ENCODE data around the gene CABCOCO1. TPM values are rescaled to one million over a fixed set of nuclear protein-coding genes. Genes with fewer than 3 reads are reported as not detected.
"Not testable (repeated sequence)": the region's sequence is repeated elsewhere in the genome, so short reads cannot be mapped to it uniquely, and the experiment has no call there.

The CABCOCO1 gene
- total RNA-seq, 1 donor = 6.2 TPM

DNA sequence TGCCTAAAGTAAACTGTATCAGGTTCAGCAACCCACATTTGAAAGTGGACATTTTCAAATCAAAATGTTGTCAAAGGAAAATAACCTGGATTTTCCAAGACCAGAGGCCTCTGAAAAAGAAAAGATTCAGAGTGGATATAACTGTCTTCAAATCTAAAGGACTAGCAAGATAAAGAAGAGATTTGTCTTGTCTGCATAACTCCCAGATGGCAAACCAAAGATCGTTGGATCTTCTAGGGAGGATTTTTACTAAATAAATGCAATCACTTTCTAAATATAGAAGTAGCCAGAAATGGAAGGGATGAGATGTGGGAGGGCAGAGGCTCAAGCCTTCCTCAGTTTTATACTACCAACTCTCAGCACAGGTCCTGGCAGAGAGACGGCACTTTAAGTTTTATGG is 39.0 kb downstream of the CABCOCO1 start:
- DNase-seq (ENCODE audit: low read depth) = no peak
- TF ChIP-seq, protein P1, sequence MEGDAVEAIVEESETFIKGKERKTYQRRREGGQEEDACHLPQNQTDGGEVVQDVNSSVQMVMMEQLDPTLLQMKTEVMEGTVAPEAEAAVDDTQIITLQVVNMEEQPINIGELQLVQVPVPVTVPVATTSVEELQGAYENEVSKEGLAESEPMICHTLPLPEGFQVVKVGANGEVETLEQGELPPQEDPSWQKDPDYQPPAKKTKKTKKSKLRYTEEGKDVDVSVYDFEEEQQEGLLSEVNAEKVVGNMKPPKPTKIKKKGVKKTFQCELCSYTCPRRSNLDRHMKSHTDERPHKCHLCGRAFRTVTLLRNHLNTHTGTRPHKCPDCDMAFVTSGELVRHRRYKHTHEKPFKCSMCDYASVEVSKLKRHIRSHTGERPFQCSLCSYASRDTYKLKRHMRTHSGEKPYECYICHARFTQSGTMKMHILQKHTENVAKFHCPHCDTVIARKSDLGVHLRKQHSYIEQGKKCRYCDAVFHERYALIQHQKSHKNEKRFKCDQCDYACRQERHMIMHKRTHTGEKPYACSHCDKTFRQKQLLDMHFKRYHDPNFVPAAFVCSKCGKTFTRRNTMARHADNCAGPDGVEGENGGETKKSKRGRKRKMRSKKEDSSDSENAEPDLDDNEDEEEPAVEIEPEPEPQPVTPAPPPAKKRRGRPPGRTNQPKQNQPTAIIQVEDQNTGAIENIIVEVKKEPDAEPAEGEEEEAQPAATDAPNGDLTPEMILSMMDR (IDR thresholded peaks at IDR 0.05; ENCODE audit: insufficient read depth, low read length) = no peak

GRCh38 chr10:61702584-61702983 is 39.9 kb downstream of the CABCOCO1 start:
- no peak overlapping the region for H3K4me3 ChIP-seq (ENCODE audit: low read depth, low read length)
- DNase-seq (ENCODE audit: low read depth) = no peak
- TF ChIP-seq, protein P1 (IDR thresholded peaks at IDR 0.05; ENCODE audit: insufficient read depth, low read length) = no peak

More for the DNA sequence above, 39.0 kb downstream of the CABCOCO1 start:
- H3K4me3 ChIP-seq (ENCODE audit: low read depth, low read length) = no peak overlapping the region

DNA sequence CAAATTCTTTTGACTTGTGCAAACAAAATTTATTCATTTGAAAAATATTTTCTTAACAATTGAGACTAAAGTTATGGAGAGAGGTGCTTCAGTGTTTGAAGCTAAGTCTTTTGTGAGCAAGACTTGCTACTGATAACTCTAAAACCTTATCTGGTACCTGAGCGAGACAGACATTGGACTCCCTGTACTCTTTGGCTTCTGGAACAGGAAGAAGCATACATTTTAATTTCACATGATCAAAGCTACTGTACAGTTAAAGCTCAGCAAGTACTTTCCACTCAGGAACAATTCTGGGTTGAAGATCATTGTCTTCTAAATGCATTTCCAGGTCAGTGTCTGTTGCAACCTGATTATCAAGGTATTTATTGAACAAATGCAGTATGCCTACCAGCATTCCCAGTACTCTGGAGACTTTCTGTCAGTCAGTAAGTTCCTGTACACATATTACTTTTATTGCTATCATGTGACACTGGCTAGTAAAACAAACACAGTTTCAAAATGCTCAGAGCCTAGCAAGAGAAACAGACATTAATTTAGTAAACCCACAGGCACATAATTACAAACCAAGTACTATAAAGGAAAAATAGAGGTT is 42.4 kb downstream of the CABCOCO1 start:
- no peak for DNase-seq (ENCODE audit: low read depth)
- TF ChIP-seq, protein P1 (IDR thresholded peaks at IDR 0.05; ENCODE audit: insufficient read depth, low read length) = no peak
- no peak overlapping the region for H3K4me3 ChIP-seq (ENCODE audit: low read depth, low read length)

- TF ChIP-seq, protein P1 (IDR thresholded peaks at IDR 0.05; ENCODE audit: insufficient read depth, low read length) = no peak
- H3K4me3 ChIP-seq (ENCODE audit: low read depth, low read length) = no peak overlapping the region
- peak; percentile 16 for DNase-seq (ENCODE audit: low read depth)
Measured at GRCh38 chr10:61708846-61709245, 46.1 kb downstream of the CABCOCO1 start.

DNA sequence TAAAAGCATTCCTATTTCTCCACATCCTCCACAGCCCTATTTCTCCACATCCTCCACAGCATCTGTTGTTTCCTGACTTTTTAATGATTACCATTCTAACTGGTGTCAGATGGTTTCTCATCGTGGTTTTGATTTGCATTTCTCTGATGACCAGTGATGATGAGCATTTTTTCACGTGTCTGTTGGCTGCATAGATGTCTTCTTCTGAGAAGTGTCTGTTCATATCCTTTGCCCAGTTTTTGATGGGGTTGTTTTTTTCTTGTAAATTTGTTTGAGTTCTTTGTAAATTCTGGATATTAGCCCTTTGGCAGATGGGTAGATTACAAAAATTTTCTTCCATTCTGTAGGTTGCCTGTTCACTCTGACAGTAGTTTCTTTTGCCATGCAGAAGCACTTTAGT is 49.4 kb downstream of the CABCOCO1 start:
- DNase-seq (ENCODE audit: low read depth); H3K4me3 ChIP-seq (ENCODE audit: low read depth, low read length): not testable (repeated sequence)

- not testable (repeated sequence) for H3K4me3 ChIP-seq (ENCODE audit: low read depth, low read length); DNase-seq (ENCODE audit: low read depth)
Measured at GRCh38 chr10:61719475-61719874, 56.7 kb downstream of the CABCOCO1 start.

DNA sequence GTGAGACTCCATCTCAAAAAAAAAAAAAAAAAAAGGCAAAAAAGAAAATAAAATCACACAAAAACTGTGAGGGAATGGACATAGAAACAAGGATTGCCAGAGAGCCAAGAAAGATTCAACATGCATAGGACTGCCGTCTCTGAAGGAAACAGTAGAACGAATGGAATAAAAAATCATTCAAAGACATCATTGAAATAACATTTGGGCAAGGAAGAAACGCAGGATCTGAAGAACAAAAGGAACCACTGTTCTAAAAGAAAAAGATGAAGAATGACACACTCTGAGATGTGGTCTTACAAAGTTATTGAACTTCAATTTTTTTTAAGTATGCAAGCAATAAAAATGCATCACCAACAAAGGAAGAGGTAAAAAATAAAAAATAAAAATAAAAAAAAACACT is 57.2 kb downstream of the CABCOCO1 start:
- DNase-seq (ENCODE audit: low read depth) = no peak
- no peak overlapping the region for H3K4me3 ChIP-seq (ENCODE audit: low read depth, low read length)
- TF ChIP-seq, protein P1 (IDR thresholded peaks at IDR 0.05; ENCODE audit: insufficient read depth, low read length) = no peak

DNA sequence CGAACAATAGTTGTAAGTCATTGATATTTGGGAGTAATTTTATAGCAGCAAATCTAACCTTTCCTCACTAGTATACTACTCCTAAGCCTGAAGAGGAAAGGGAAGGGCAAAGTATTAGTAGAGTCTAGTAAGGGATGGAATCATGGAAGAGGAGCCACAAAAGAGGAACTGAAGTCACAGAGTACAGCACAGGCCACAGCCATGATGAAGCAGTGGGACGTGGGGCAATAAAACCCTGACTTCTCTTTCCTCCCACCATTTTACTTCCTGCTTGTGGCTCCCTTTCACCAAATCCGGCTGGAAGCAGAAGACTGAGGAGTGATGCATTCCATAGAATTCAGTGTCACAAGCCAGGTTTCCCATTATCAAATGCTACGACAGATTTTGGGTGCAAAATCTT is 58.7 kb downstream of the CABCOCO1 start:
- H3K4me3 ChIP-seq (ENCODE audit: low read depth, low read length) = no peak overlapping the region
- TF ChIP-seq, protein P1 (IDR thresholded peaks at IDR 0.05; ENCODE audit: insufficient read depth, low read length) = no peak
- no peak for DNase-seq (ENCODE audit: low read depth)

DNA sequence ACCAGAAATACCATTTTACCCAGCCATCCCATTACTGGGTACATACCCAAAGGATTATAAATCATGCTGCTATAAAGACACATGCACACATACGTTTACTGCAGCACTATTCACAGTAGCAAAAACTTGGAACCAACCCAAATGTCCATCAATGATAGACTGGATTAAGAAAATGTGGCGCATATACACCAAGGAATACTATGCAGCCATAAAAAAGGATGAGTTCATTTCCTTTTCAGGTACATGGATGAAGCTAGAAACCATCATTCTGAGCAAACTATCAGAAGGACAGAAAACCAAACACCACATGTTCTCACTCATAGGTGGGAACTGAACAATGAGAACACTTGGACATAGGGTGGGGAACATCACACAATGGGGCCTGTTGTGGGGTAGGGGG is 62.5 kb downstream of the CABCOCO1 start:
- not testable (repeated sequence) for H3K4me3 ChIP-seq (ENCODE audit: low read depth, low read length); DNase-seq (ENCODE audit: low read depth)
